Central memory CD8-positive, alpha-beta T cell (primary cell): ENCODE data around the gene GRAMD1B.
A peak's percentile ranks its signal among the peaks of the same experiment; 100 is the strongest.

Experiments used
- ATAC-seq: fragments of 150-1000 bp; cut with Tn5 transposase; replicated peaks from 2 replicates; pipeline ENCODE4 v1.10.0; 2022; ENCODE audit warnings: mild to moderate bottlenecking, moderate FRiP score, moderate number of reproducible peaks; ENCODE audit not compliant: poor library complexity, severe bottlenecking; ENCODE audit errors: extremely low read depth
- DNase-seq, 2 donors: peaks; one replicate each; pipeline ENCODE4 v3.0.0; 2021; ENCODE audit warnings: low spot score in 2 of 2
- H3K27ac Mint-ChIP-seq: one replicate; pipeline ENCODE4 v1.8.0; 2022; ENCODE audit warnings: low read depth, mild to moderate bottlenecking, moderate library complexity, mixed read lengths
- H3K27me3 Mint-ChIP-seq: one replicate; pipeline ENCODE4 v1.8.0; 2022; ENCODE audit warnings: mixed read lengths
- H3K36me3 Mint-ChIP-seq: one replicate; pipeline ENCODE4 v1.8.0; 2022; ENCODE audit warnings: mild to moderate bottlenecking, moderate library complexity, mixed read lengths; ENCODE audit not compliant: insufficient read depth
- H3K4me1 Mint-ChIP-seq: one replicate; pipeline ENCODE4 v1.8.0; 2022; ENCODE audit warnings: mixed read lengths
- H3K4me3 Mint-ChIP-seq: one replicate; pipeline ENCODE4 v1.8.0; 2022; ENCODE audit warnings: mild to moderate bottlenecking, moderate library complexity, mixed read lengths
- H3K9me3 Mint-ChIP-seq: one replicate; pipeline ENCODE4 v1.8.0; 2022; ENCODE audit warnings: mixed read lengths

Gene GRAMD1B

DNA sequence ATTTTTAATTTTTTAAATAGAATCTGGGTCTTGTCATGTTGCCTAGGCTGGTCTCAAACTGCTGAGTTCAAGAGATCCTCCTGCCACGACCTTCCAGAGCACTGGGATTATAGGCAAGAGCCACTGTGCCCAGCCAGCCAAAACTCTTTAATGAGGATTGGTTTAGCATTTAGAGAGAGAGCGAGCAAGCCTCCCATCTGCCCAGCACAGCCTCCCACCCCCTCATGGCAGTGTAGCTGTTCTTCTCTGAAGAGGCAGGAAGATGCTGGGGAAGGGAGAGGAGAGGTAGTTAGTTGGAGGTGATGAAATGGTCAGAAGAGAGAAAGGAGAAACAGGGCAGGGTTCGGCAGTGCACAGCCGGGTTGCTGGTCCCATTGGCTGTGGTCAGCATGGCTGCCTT lies 118.7 kb downstream of the GRAMD1B start:
- Mint-ChIP-seq H3K4me1 (no peaks in the 10 kb centered on the region), H3K4me3 (no peak overlapping the region), H3K27ac (no peak overlapping the region), H3K27me3 (no peaks in the 10 kb centered on the region), H3K9me3 (no peaks in the 10 kb centered on the region), H3K36me3 (no peaks in the 10 kb centered on the region)
- no peak for ATAC-seq
- no peak for DNase-seq

- Mint-ChIP-seq H3K27ac (no peak overlapping the region), H3K9me3 (no peaks in the 10 kb centered on the region), H3K4me3 (no peak overlapping the region), H3K4me1 (no peaks in the 10 kb centered on the region), H3K27me3 (no peaks in the 10 kb centered on the region), H3K36me3 (no peaks in the 10 kb centered on the region)
- DNase-seq (no peak), ATAC-seq (no peak)
Observed at GRCh38 chr11:123549926-123550917, 120.2 kb downstream of the GRAMD1B start.

- no peak overlapping the region for H3K4me3 Mint-ChIP-seq
- no peak for DNase-seq
- no peaks in the 10 kb centered on the region for H3K4me1 Mint-ChIP-seq
- H3K27ac Mint-ChIP-seq: no peak overlapping the region
- ATAC-seq: no peak
- no peaks in the 10 kb centered on the region for H3K36me3 Mint-ChIP-seq
- H3K27me3 Mint-ChIP-seq: no peaks in the 10 kb centered on the region
- H3K9me3 Mint-ChIP-seq: no peaks in the 10 kb centered on the region
Observed at GRCh38 chr11:123551079-123551478, 121.0 kb downstream of the GRAMD1B start.

DNA sequence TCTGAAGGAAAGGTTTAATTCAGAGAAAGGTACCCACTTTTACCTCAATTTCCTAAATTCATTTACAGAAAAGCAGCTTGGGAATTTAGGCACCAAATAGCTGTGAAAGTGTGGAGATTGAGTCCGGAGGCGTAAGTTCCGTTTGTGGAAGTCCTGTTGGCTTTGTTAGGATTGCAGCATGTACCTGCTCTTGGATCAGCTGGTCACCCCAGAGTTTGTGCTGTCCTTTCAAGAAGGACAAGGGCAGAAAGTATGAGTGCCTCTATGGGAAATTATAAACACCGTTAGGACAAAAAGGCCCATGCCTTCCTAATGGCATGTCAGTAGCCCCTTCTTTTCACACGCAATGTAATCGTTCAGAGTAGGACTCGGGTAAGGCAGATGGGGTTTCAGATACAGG lies 126.6 kb downstream of the GRAMD1B start:
- H3K9me3 Mint-ChIP-seq: no peaks in the 10 kb centered on the region
- ATAC-seq (no peak), DNase-seq (no peak)
- no peak overlapping the region for H3K4me3 Mint-ChIP-seq
- H3K36me3 Mint-ChIP-seq: peaks cover 2% of the 10 kb centered on the region
- H3K27ac Mint-ChIP-seq: no peak overlapping the region
- peaks cover 5% of the 10 kb centered on the region for H3K4me1 Mint-ChIP-seq
- H3K27me3 Mint-ChIP-seq: no peaks in the 10 kb centered on the region

DNA sequence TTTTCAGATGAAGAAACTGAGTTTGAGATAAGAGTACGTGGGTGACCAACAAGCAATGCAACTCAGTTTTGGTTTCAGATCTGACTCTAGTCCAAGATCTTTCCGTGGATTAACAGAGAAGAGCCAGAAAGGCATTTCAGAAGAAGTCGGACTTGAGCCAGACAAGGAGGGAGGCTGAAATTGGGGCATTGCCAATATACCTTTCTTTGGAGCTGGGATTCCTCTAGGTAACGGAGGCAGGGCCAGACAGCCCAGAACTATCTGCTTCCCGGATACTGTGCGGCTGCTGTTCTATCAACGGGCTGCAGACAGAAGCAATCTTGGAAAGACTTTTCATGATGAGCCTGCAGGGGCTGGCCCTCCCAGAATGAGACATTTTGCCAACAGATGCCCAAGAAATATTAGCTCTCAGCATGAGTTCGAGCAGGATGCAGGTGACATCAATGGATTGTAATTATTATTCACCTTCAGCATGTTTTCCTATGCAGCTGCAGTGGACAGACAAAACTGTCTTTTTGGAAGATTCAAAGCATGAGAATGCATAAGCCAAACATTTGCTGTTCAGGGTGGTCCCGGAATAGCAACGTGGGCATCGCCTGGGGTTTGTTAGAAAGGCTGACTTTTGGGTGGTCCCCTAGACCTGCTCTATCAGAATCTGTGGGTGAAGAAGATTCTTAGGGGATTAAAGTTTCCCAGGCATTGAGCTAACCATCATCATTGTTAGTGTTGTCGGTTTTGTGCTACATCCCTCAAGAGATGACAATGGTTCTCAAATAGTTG lies 128.7 kb downstream of the GRAMD1B start:
- H3K4me3 Mint-ChIP-seq: no peak overlapping the region
- ATAC-seq (no peak), DNase-seq (no peak)
- no peak overlapping the region for H3K27ac Mint-ChIP-seq
- H3K4me1 Mint-ChIP-seq: peaks cover 5% of the 10 kb centered on the region
- peaks cover 2% of the 10 kb centered on the region for H3K36me3 Mint-ChIP-seq
- H3K9me3 Mint-ChIP-seq: no peaks in the 10 kb centered on the region
- H3K27me3 Mint-ChIP-seq: no peaks in the 10 kb centered on the region

DNA sequence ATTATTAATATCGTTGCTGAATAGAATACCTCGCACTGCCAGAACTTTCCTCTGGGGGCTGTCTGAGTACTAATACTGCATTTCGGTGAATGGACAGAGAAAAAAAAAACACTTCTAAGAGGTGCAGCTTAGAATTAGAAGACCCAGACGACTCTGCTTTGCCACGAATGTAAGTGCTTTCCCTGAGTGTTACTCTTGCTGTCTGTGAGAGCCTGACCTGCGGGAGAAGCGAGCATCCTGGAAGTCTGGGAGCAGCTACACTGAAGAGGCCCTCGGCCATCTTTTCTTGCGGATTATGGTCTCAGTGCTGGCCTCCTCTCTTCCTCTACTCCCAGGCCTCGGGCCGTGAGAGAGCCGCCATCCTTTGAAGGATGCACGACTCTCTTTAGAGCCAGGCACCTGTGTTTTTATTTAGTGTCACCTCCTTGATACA lies 129.5 kb downstream of the GRAMD1B start:
- DNase-seq (no peak), ATAC-seq (no peak)
- H3K27ac Mint-ChIP-seq: peak overlapping the region; percentile 24
- H3K36me3 Mint-ChIP-seq: peaks cover 2% of the 10 kb centered on the region
- no peaks in the 10 kb centered on the region for H3K27me3 Mint-ChIP-seq
- H3K4me3 Mint-ChIP-seq: no peak overlapping the region
- no peaks in the 10 kb centered on the region for H3K9me3 Mint-ChIP-seq
- peaks cover 5% of the 10 kb centered on the region for H3K4me1 Mint-ChIP-seq

DNA sequence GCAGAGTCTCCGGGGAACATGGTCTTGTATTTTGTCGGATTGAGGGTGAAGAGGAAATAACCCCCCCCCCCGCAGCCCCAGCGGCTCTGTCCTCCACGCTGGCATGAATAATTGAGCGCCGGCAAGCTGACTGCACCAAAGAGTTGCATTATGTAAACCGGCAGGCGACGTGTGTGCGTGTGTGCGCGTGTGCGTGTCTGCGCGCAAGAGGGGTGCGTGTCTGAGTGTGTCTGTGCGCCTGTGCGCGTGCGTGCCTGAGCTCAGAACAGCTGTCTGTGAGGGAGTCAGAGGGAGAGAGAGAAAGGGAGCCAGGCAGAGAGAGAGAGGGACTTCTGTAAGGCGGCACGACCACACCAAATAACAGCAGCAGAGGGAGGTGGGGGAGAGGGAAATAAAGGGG lies 129.9 kb downstream of the GRAMD1B start:
- Mint-ChIP-seq H3K4me1 (peaks cover 5% of the 10 kb centered on the region), H3K27ac (peak overlapping the region; percentile 24), H3K27me3 (no peaks in the 10 kb centered on the region), H3K36me3 (peaks cover 2% of the 10 kb centered on the region), H3K4me3 (peak overlapping the region; percentile 28), H3K9me3 (no peaks in the 10 kb centered on the region)
- ATAC-seq (no peak), DNase-seq (no peak)

GRCh38 chr11:123561431-123561800 lies 131.3 kb downstream of the GRAMD1B start:
- H3K4me3 Mint-ChIP-seq: no peak overlapping the region
- H3K27ac Mint-ChIP-seq: no peak overlapping the region
- H3K9me3 Mint-ChIP-seq: no peaks in the 10 kb centered on the region
- H3K27me3 Mint-ChIP-seq: no peaks in the 10 kb centered on the region
- DNase-seq (no peak), ATAC-seq (no peak)
- peaks cover 5% of the 10 kb centered on the region for H3K4me1 Mint-ChIP-seq
- H3K36me3 Mint-ChIP-seq: peaks cover 2% of the 10 kb centered on the region

- H3K36me3 Mint-ChIP-seq: peaks cover 2% of the 10 kb centered on the region
- no peak overlapping the region for H3K27ac Mint-ChIP-seq
- DNase-seq (no peak), ATAC-seq (no peak)
- H3K4me1 Mint-ChIP-seq: peaks cover 5% of the 10 kb centered on the region
- no peak overlapping the region for H3K4me3 Mint-ChIP-seq
- H3K9me3 Mint-ChIP-seq: no peaks in the 10 kb centered on the region
- no peaks in the 10 kb centered on the region for H3K27me3 Mint-ChIP-seq
Observed at GRCh38 chr11:123562158-123562557, 132.1 kb downstream of the GRAMD1B start.

GRCh38 chr11:123562829-123563228 lies 132.8 kb downstream of the GRAMD1B start:
- Mint-ChIP-seq H3K36me3 (peaks cover 2% of the 10 kb centered on the region), H3K4me3 (no peak overlapping the region), H3K27me3 (no peaks in the 10 kb centered on the region), H3K27ac (no peak overlapping the region), H3K9me3 (no peaks in the 10 kb centered on the region), H3K4me1 (peaks cover 5% of the 10 kb centered on the region)
- ATAC-seq (no peak), DNase-seq (no peak)

GRCh38 chr11:123564221-123564620 lies 134.2 kb downstream of the GRAMD1B start:
- no peak for DNase-seq
- H3K36me3 Mint-ChIP-seq: peaks cover 2% of the 10 kb centered on the region
- ATAC-seq: no peak
- no peaks in the 10 kb centered on the region for H3K9me3 Mint-ChIP-seq
- H3K27me3 Mint-ChIP-seq: no peaks in the 10 kb centered on the region
- H3K4me3 Mint-ChIP-seq: no peak overlapping the region
- H3K4me1 Mint-ChIP-seq: peaks cover 5% of the 10 kb centered on the region
- H3K27ac Mint-ChIP-seq: no peak overlapping the region

DNA sequence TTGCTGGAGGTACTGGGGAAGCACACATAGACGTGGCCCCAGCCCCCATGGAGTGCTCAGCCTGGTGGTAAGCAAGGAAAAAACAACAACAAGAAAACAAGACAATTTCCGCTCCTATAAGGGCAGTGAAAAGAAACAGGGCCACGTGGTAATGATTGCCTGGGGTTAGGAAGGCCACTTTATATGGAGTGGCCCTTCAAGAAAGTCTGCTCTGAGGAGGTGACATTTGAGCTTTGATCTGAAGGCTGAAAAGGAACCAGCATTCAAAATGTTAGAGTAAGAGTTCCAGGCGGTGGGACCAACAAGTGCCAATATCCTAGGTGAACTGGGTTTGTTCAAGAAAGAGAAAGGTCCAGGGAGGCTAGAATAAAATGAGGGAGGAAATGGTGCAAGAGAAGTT lies 136.8 kb downstream of the GRAMD1B start:
- ATAC-seq: no peak
- no peak overlapping the region for H3K27ac Mint-ChIP-seq
- no peaks in the 10 kb centered on the region for H3K4me1 Mint-ChIP-seq
- H3K4me3 Mint-ChIP-seq: no peak overlapping the region
- no peaks in the 10 kb centered on the region for H3K36me3 Mint-ChIP-seq
- no peaks in the 10 kb centered on the region for H3K27me3 Mint-ChIP-seq
- H3K9me3 Mint-ChIP-seq: no peaks in the 10 kb centered on the region
- no peak for DNase-seq

GRCh38 chr11:123567466-123567865 lies 137.4 kb downstream of the GRAMD1B start:
- H3K27ac Mint-ChIP-seq: no peak overlapping the region
- ATAC-seq (no peak), DNase-seq (no peak)
- H3K9me3 Mint-ChIP-seq: no peaks in the 10 kb centered on the region
- H3K27me3 Mint-ChIP-seq: no peaks in the 10 kb centered on the region
- no peaks in the 10 kb centered on the region for H3K4me1 Mint-ChIP-seq
- H3K36me3 Mint-ChIP-seq: no peaks in the 10 kb centered on the region
- no peak overlapping the region for H3K4me3 Mint-ChIP-seq
